GM12878 (cell line): ENCODE measurements around the gene GARIN5A. TPM values are rescaled to one million over a fixed set of nuclear protein-coding genes. Genes with fewer than 3 reads are reported as not detected.
"Not testable (repeated sequence)": the region's sequence is repeated elsewhere in the genome, so short reads cannot be mapped to it uniquely, and the experiment has no call there.

Experiments
- ATAC-seq: fragments of 200-7000 bp; cut with Tn5 transposase; 3 replicates; pipeline ENCODE4 v1.9.1; 2020; ENCODE audit warnings: mild to moderate bottlenecking, moderate library complexity
- BruUV-seq: library from RNA; stranded (reverse); fragments of 400-500 nt; replicated peaks from 2 replicates; lab custom pipeline; 2021; lab: Mats Ljungman, UMichigan
- CTCF ChIA-PET: fragments of 300-600 bp; sonication (Branson Sonifier 250); formaldehyde crosslinking; extraction: SDS; loops from one replicate; lab custom pipeline; 2021; ENCODE audit warnings: inconsistent platforms; lab: Yijun Ruan, JAX
- POLR2A ChIA-PET: fragments of 350-600 bp; formaldehyde crosslinking; extraction: SDS; loops from one replicate; lab custom pipeline; 2021; ENCODE audit warnings: inconsistent platforms; lab: Charles Lee
- RAD21 ChIA-PET: fragments of 300-600 bp; sonication (Branson Sonifier 250); formaldehyde crosslinking; loops from one replicate; lab custom pipeline; 2023; ENCODE audit warnings: antibody characterized with exemption; ENCODE audit not compliant: unreplicated experiment; lab: Charles Lee
- SMC1A ChIA-PET: fragments of 300-600 bp; sonication (Branson Sonifier 250); formaldehyde crosslinking; loops from one replicate; lab custom pipeline; 2023; ENCODE audit not compliant: unreplicated experiment, uncharacterized antibody; lab: Charles Lee
- DNase-seq: peaks from one replicate; pipeline ENCODE4 v3.0.0-alpha.2; 2011; ENCODE audit warnings: low read depth, low spot score
- FAIRE-seq: peaks from 3 replicates; lab custom pipeline; 2011; peaks lifted over from hg19 to GRCh38; lab: Jason Lieb, UNC
- H2AFZ ChIP-seq: 2 replicates; pipeline ENCODE4 v1.6.0; 2011; ENCODE audit warnings: low read depth, low read length, control low read depth; ENCODE audit not compliant: control insufficient read depth
- H3K27ac ChIP-seq: 2 replicates; pipeline ENCODE4 v1.5.1; 2011; ENCODE audit warnings: control low read depth; ENCODE audit not compliant: control insufficient read depth, insufficient read depth
- H3K27me3 ChIP-seq, 2 experiments: replicated peaks in 1 of 2; 2 replicates each; pipeline versions ENCODE4 v1.6.0 to v1.6.1; 2011; ENCODE audit warnings: low read length in 1 of 2; ENCODE audit not compliant: control insufficient read depth in 2 of 2, insufficient read depth in 2 of 2
- H3K36me3 ChIP-seq, 2 experiments: 2 replicates each; pipeline ENCODE4 v1.5.1; 2011; ENCODE audit warnings: low read length in 1 of 2; ENCODE audit not compliant: control insufficient read depth in 2 of 2, insufficient read depth in 2 of 2
- H3K4me1 ChIP-seq: 2 replicates; pipeline ENCODE4 v1.6.1; 2011; ENCODE audit warnings: mild to moderate bottlenecking, low read length, moderate library complexity, mixed read lengths; ENCODE audit not compliant: control insufficient read depth, insufficient read depth
- H3K4me2 ChIP-seq: 2 replicates; pipeline ENCODE4 v1.6.0; 2011; ENCODE audit warnings: control low read depth; ENCODE audit not compliant: control insufficient read depth, insufficient read depth
- H3K4me3 ChIP-seq: fragments of 200-600 bp; sonication (generic); 2 replicates; pipeline ENCODE4 v1.5.1; 2016
- H3K79me2 ChIP-seq: 2 replicates; pipeline ENCODE4 v1.6.0; 2011; ENCODE audit warnings: low read length; ENCODE audit not compliant: control insufficient read depth, insufficient read depth
- H3K9ac ChIP-seq: 2 replicates; pipeline ENCODE4 v1.8.0; 2011; ENCODE audit warnings: low read length, control low read depth, mixed read lengths; ENCODE audit not compliant: control insufficient read depth, insufficient read depth
- H3K9me3 ChIP-seq: replicated peaks from 3 replicates; pipeline ENCODE4 v1.5.1; 2011; ENCODE audit warnings: mild to moderate bottlenecking, low read length; ENCODE audit not compliant: control insufficient read depth, insufficient read depth
- H4K20me1 ChIP-seq: 2 replicates; pipeline ENCODE4 v1.6.0; 2011; ENCODE audit not compliant: control insufficient read depth, insufficient read depth
- CEBPZ ChIP-seq: fragments of 150-350 bp; IDR thresholded peaks from 2 replicates; pipeline ENCODE4 v1.6.1; 2016; ENCODE audit warnings: low read depth, low read length
- EGR1 ChIP-seq, 2 experiments: IDR thresholded peaks; 1 replicate in 1 of 2; 2 replicates in 1 of 2; pipeline ENCODE4 v1.6.1; 2011 to 2012; ENCODE audit warnings: low read depth in 2 of 2, low read length in 2 of 2, borderline replicate concordance in 1 of 2, mild to moderate bottlenecking in 1 of 2, moderate library complexity in 1 of 2
- GABPA ChIP-seq: IDR thresholded peaks from 2 replicates; pipeline ENCODE4 v1.6.1; 2014; ENCODE audit warnings: antibody characterized with exemption, low read depth, mild to moderate bottlenecking, inconsistent platforms
- KAT2A ChIP-seq: conservative IDR thresholded peaks from 2 replicates; pipeline ENCODE4 v1.6.1; 2011; ENCODE audit warnings: low read depth, low read length; ENCODE audit not compliant: control insufficient read depth
- NFYB ChIP-seq: IDR thresholded peaks from 2 replicates; pipeline ENCODE4 v1.6.1; 2011; ENCODE audit warnings: low read depth, mild to moderate bottlenecking, low read length, improper control_type of control experiment, moderate library complexity; ENCODE audit not compliant: insufficient read depth
- PBX3 ChIP-seq: IDR thresholded peaks from 2 replicates; pipeline ENCODE4 v1.6.1; 2011; ENCODE audit warnings: mild to moderate bottlenecking, low read depth, low read length, moderate library complexity; ENCODE audit not compliant: insufficient replicate concordance
- POU2F2 ChIP-seq: IDR thresholded peaks from 3 replicates; pipeline ENCODE4 v1.6.1; 2011; ENCODE audit warnings: low read depth, mild to moderate bottlenecking, low read length, borderline replicate concordance
- ZNF217 ChIP-seq: fragments of 450-650 bp; IDR thresholded peaks from 2 replicates; pipeline ENCODE4 v1.6.1; 2017; ENCODE audit warnings: antibody characterized with exemption, mild to moderate bottlenecking
- WGBS: methylation state at CpG from one replicate; pipeline ENCODE4 v1.1.6; 2016; ENCODE audit warnings: low lambda C conversion rate; ENCODE audit not compliant: insufficient replicate concordance, insufficient coverage; ENCODE audit errors: missing lambda C conversion rate; 5-methylcytosine and 5-hydroxymethylcytosine counted together
- in situ Hi-C: fragments of 300-500 bp; cut with MboI; formaldehyde crosslinking; loops from 9 replicates; pipeline ENCODE4 v1.14.3; 2018; ENCODE audit warnings: mixed read lengths
- intact Hi-C: fragments of 100-400 bp; cut with micrococcal nuclease; formaldehyde crosslinking; loops from one replicate; pipeline ENCODE4 v1.14.2; 2022; ENCODE audit not compliant: unreplicated experiment
- polyA plus RNA-seq, 11 experiments: library from polyadenylated mRNA; depleted of rRNA in 4 of 11; unstranded in 6 of 11; stranded (reverse) in 5 of 11; fragments of >200 nt; fragmentation: Nextera tagmentation in 4 of 11; fragmentation: Illumina TruSeq in 1 of 11; extraction: Ambion mirVana in 4 of 11; extraction: Trizol in 1 of 11; gene quantifications; 1 replicate in 1 of 11; 2 replicates in 10 of 11; pipeline versions ENCODE4 v1.2.1 to v1.2.3, GENCODE V29; 2011 to 2016; ENCODE audit warnings: inconsistent platforms in 2 of 11, missing spikeins in 2 of 11, low read depth in 1 of 11
- total RNA-seq, 4 experiments: library from RNA; depleted of rRNA in 3 of 4; stranded (reverse); fragments of >200 nt in 3 of 4; fragmentation: Illumina TruSeq in 1 of 4; extraction: Trizol in 1 of 4; gene quantifications; 2 replicates each; pipeline versions ENCODE4 v1.2.1 to v1.2.3, GENCODE V29; 2013 to 2021

GARIN5A gene
- total and polyA plus RNA-seq, 10 of the 15 experiments (the other 5 are each of a cell fraction or from before 2014, with no cell fraction given): 0.18 to 1.2 (median 0.24) TPM; not detected in 6

GRCh38 chr19:50439130-50439529 is 37.5 kb downstream of the GARIN5A start:
- FAIRE-seq, POLR2A ChIA-PET, DNase-seq, H3K4me2 ChIP-seq, H3K36me3 ChIP-seq, H3K9ac ChIP-seq, SMC1A ChIA-PET, ATAC-seq, intact Hi-C loops, H2AFZ ChIP-seq, H3K79me2 ChIP-seq, RAD21 ChIA-PET, H3K4me1 ChIP-seq, H4K20me1 ChIP-seq, H3K4me3 ChIP-seq, H3K9me3 ChIP-seq, H3K27ac ChIP-seq, CTCF ChIA-PET, in situ Hi-C loops, H3K27me3 ChIP-seq, BruUV-seq: not testable (repeated sequence)
- WGBS: 0% methylated on average over 1 of the region's 2 CpGs

GRCh38 chr19:50437862-50438449 is 38.7 kb downstream of the GARIN5A start:
- ChIA-PET RAD21 (no interaction called here), POLR2A (no interaction called here), CTCF (no interaction called here), SMC1A (no interaction called here)
- Histone ChIP-seq H3K79me2 (no peaks in the 10 kb centered on the region), H3K27ac (no peak overlapping the region), H4K20me1 (no peaks in the 10 kb centered on the region), H3K4me3 (no peak overlapping the region), H2AFZ (no peak overlapping the region), H3K4me2 (no peak overlapping the region), H3K36me3 (no peaks in the 10 kb centered on the region), H3K9me3 (no peaks in the 10 kb centered on the region), H3K27me3 (peaks cover 0 to 4% of the 10 kb centered on the region in 2 experiments; a peak in 1 of 4 replicates), H3K4me1 (peaks cover 13% of the 10 kb centered on the region), H3K9ac (no peak overlapping the region)
- no peak for FAIRE-seq
- no peak for ATAC-seq
- no TSS peak for BruUV-seq
- 54% methylated on average over 5 of the region's 5 CpGs for WGBS
- no peak for TF ChIP-seq CEBPZ
- no peak for TF ChIP-seq EGR1 (IDR thresholded peaks at IDR 0.05; ENCODE audit: borderline replicate concordance in 1 of 2, low read depth in 2 of 2, low read length in 2 of 2)
- no peak for TF ChIP-seq KAT2A
- no peak for TF ChIP-seq PBX3
- no peak for TF ChIP-seq POU2F2
- TF ChIP-seq ZNF217: no peak
- TF ChIP-seq NFYB: no peak
- no peak for TF ChIP-seq GABPA
- intact Hi-C loops: no loop called here
- DNase-seq: no peak
- in situ Hi-C loops: no loop called here
